PFSK-1 (cell line): ENCODE data around the gene LTBP2.

Experiments
- POLR2AphosphoS5 ChIP-seq: IDR thresholded peaks from 2 replicates; pipeline ENCODE4 v1.6.1; 2012; ENCODE audit warnings: low read depth, mild to moderate bottlenecking, control low read depth, low read length, moderate library complexity
- SIN3A ChIP-seq: IDR thresholded peaks from 2 replicates; pipeline ENCODE4 v1.6.1; 2012; ENCODE audit warnings: mild to moderate bottlenecking, low read length, moderate library complexity, borderline replicate concordance; ENCODE audit not compliant: insufficient read depth
- TAF1 ChIP-seq: IDR thresholded peaks from 2 replicates; pipeline ENCODE4 v1.6.1; 2012; ENCODE audit warnings: low read length, control low read depth, borderline replicate concordance; ENCODE audit not compliant: insufficient read depth
- TF ChIP-seq, protein P1 (sequence below), 2 experiments: IDR thresholded peaks; 2 replicates each; pipeline versions ENCODE4 v1.6.1 to v1.8.0; 2011 to 2012; ENCODE audit warnings: low read depth in 2 of 2, low read length in 2 of 2, control low read depth in 1 of 2, inconsistent platforms in 1 of 2, mild to moderate bottlenecking in 1 of 2, moderate library complexity in 1 of 2; ENCODE audit not compliant: insufficient read depth in 1 of 2

DNA sequence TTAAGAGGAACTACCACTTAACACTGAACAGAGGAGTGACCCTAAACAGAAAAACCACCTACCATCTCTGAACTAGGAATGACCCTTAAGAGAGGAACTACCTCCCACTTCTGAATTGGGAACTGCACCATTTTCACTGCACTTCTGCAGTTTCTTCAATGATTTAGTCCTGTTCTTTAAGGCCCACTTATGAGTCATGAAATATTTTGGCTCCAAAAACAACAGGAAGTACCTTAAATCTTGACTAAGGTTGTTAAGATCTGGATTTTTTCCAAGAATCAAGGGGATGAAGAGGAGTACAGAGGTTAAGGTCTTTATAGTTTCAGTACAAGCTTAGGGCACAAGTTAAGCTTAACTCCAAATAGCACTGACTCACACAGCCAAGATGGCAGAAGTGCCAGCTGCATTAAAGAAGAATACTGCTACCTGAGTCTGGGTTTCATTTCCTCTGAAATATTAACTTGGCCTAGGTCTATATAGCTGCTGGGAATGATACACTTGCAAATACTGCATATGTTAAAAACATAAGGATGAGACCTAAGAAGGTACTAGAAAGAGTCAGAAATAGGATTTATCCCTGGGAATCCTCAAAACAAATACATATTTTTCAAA lies 123.1 kb downstream of the LTBP2 start:
- no peak for TF ChIP-seq POLR2AphosphoS5
- TF ChIP-seq TAF1, result no peak
- TF ChIP-seq, protein P1, sequence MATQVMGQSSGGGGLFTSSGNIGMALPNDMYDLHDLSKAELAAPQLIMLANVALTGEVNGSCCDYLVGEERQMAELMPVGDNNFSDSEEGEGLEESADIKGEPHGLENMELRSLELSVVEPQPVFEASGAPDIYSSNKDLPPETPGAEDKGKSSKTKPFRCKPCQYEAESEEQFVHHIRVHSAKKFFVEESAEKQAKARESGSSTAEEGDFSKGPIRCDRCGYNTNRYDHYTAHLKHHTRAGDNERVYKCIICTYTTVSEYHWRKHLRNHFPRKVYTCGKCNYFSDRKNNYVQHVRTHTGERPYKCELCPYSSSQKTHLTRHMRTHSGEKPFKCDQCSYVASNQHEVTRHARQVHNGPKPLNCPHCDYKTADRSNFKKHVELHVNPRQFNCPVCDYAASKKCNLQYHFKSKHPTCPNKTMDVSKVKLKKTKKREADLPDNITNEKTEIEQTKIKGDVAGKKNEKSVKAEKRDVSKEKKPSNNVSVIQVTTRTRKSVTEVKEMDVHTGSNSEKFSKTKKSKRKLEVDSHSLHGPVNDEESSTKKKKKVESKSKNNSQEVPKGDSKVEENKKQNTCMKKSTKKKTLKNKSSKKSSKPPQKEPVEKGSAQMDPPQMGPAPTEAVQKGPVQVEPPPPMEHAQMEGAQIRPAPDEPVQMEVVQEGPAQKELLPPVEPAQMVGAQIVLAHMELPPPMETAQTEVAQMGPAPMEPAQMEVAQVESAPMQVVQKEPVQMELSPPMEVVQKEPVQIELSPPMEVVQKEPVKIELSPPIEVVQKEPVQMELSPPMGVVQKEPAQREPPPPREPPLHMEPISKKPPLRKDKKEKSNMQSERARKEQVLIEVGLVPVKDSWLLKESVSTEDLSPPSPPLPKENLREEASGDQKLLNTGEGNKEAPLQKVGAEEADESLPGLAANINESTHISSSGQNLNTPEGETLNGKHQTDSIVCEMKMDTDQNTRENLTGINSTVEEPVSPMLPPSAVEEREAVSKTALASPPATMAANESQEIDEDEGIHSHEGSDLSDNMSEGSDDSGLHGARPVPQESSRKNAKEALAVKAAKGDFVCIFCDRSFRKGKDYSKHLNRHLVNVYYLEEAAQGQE (IDR thresholded peaks at IDR 0.05; ENCODE audit: insufficient read depth in 1 of 2, low read depth in 2 of 2, low read length in 2 of 2), result no peak
- TF ChIP-seq SIN3A, result no peak
